Transverse colon (tissue), 4 donors: Measurements from ENCODE around the gene DNHD1. TPM values are rescaled to one million over a fixed set of nuclear protein-coding genes. Genes with fewer than 3 reads are reported as not detected.

Experiments used
- DNase-seq: peaks from one replicate; pipeline ENCODE4 v3.0.0-alpha.2; 2019
- H3K27ac ChIP-seq, 4 donors: fragments of 200-600 bp; sonication (generic); 2 replicates each; pipeline ENCODE4 v1.5.1; 2016 to 2018; ENCODE audit warnings: inconsistent platforms in 4 of 4
- H3K27me3 ChIP-seq: fragments of 200-600 bp; sonication (generic); 2 replicates; pipeline ENCODE4 v1.5.1; 2017; ENCODE audit warnings: inconsistent platforms
- H3K36me3 ChIP-seq, 4 donors: fragments of 200-600 bp; sonication (generic); 2 replicates each; pipeline ENCODE4 v1.5.1; 2017 to 2019; ENCODE audit warnings: inconsistent platforms in 4 of 4
- H3K4me1 ChIP-seq, 4 donors: fragments of 200-600 bp; sonication (generic); 2 replicates each; pipeline ENCODE4 v1.5.1; 2017 to 2020; ENCODE audit warnings: inconsistent platforms in 4 of 4
- H3K4me3 ChIP-seq, 4 donors: fragments of 200-600 bp; sonication (generic); 1 replicate in 1 of 4; 2 replicates in 3 of 4; pipeline versions ENCODE4 v1.5.1 to v1.6.1; 2017 to 2019; ENCODE audit warnings: inconsistent platforms in 4 of 4
- H3K9me3 ChIP-seq, 2 donors: fragments of 200-600 bp; sonication (generic); 2 replicates each; pipeline ENCODE4 v1.5.1; 2017 to 2019; ENCODE audit warnings: inconsistent platforms in 2 of 2
- CTCF ChIP-seq, 5 experiments: fragments of 200-600 bp in 3 of 5; fragments of 450-650 bp in 2 of 5; sonication (generic) in 3 of 5; IDR thresholded peaks; 1 replicate in 2 of 5; 2 replicates in 3 of 5; pipeline ENCODE4 v1.5.1; 2016 to 2017; ENCODE audit warnings: antibody characterized with exemption in 5 of 5, inconsistent platforms in 3 of 5, mild to moderate bottlenecking in 2 of 5, moderate library complexity in 1 of 5
- EP300 ChIP-seq: sonication (generic); formaldehyde crosslinking; IDR thresholded peaks from one replicate; pipeline ENCODE4 v1.6.1; 2017; ENCODE audit warnings: antibody characterized with exemption, low read depth
- POLR2A ChIP-seq: fragments of 450-650 bp; IDR thresholded peaks from one replicate; pipeline ENCODE4 v1.6.1; 2016; ENCODE audit warnings: antibody characterized with exemption, mild to moderate bottlenecking, moderate library complexity
- POLR2AphosphoS5 ChIP-seq, 3 donors: sonication (generic); formaldehyde crosslinking; IDR thresholded peaks; one replicate each; pipeline ENCODE4 v1.6.1; 2016; ENCODE audit warnings: antibody characterized with exemption in 3 of 3
- WGBS, 2 donors: methylation state at CpG; one replicate each; pipeline ENCODE4 v1.1.5; 2018; ENCODE audit warnings: low coverage in 1 of 2; 5-methylcytosine and 5-hydroxymethylcytosine counted together
- in situ Hi-C, 4 donors: fragments of 200-750 bp; cut with MboI; loops; one replicate each; pipeline versions ENCODE4 v1.15.0 to v1.15.1; 2017; ENCODE audit warnings: low sequenced_read_pairs in 3 of 4, low pct_ligation_motif_present in 1 of 4, low pct_unique_long_range_greater_than_20kb in 1 of 4
- intact Hi-C: fragments of 100-400 bp; cut with DNase I; formaldehyde crosslinking; loops from one replicate; pipeline ENCODE4 v1.15.1; 2023; ENCODE audit warnings: low total_unique reads
- total RNA-seq, 4 donors: library from RNA; depleted of rRNA; stranded (reverse); fragments of >200 nt; gene quantifications; one replicate each; pipeline ENCODE4 v1.1.0, GENCODE V29; 2016

DNHD1 gene
- total RNA-seq, 4 donors from 2014 or later, result 19.3 to 57.5 (median 34.0) TPM

GRCh38 chr11:6485661-6486060, 11.4 kb upstream of the DNHD1 start:
- peaks cover 13 to 65% (median 39%) of the 10 kb centered on the region in 4 donors for H3K4me1 ChIP-seq
- 61 to 79% methylated on average over 3 of the region's 3 CpGs for WGBS, 2 donors
- H3K36me3 ChIP-seq, result no peaks in the 10 kb centered on the region
- DNase-seq, result no peak
- H3K27ac ChIP-seq, result peak overlapping the region in 1 of 4 donors; percentile 36
- in situ Hi-C loops, result loop anchor here in 1 of 4 donors (10.0 kb wide), 1 partner anchor 251 kb away; the partner anchor contains the start of genes CNGA4 and FHIP1B
- intact Hi-C loops, result no loop called here
- no peak for TF ChIP-seq POLR2AphosphoS5 (IDR thresholded peaks at IDR 0.05)
- no peak for TF ChIP-seq EP300
- no peak for TF ChIP-seq CTCF (IDR thresholded peaks at IDR 0.05)
- no peak for TF ChIP-seq POLR2A
- no peaks in the 10 kb centered on the region for H3K27me3 ChIP-seq
- H3K9me3 ChIP-seq, result no peaks in the 10 kb centered on the region
- H3K4me3 ChIP-seq, result no peak overlapping the region

GRCh38 chr11:6486256-6486655, 10.8 kb upstream of the DNHD1 start:
- Histone ChIP-seq H3K27me3 (no peaks in the 10 kb centered on the region), H3K27ac (peak overlapping the region in 2 of 4 donors; percentile 29 to 36), H3K9me3 (no peaks in the 10 kb centered on the region), H3K36me3 (no peaks in the 10 kb centered on the region), H3K4me1 (peaks cover 13 to 63% (median 37%) of the 10 kb centered on the region in 4 donors), H3K4me3 (no peak overlapping the region)
- in situ Hi-C loops (loop anchor here in 1 of 4 donors (10.0 kb wide), 1 partner anchor 251 kb away; the partner anchor contains the start of genes CNGA4 and FHIP1B), intact Hi-C loops (no loop called here)
- no peak for DNase-seq
- WGBS, 2 donors, result 52 to 54% methylated on average over 3 of the region's 3 CpGs
- TF ChIP-seq CTCF (IDR thresholded peaks at IDR 0.05) (no peak), POLR2AphosphoS5 (IDR thresholded peaks at IDR 0.05) (no peak), EP300 (no peak), POLR2A (no peak)

- no peak overlapping the region for H3K4me3 ChIP-seq
- peak overlapping the region; percentile 2 to 79 (median 32) for H3K27ac ChIP-seq
- no peak for TF ChIP-seq CTCF (IDR thresholded peaks at IDR 0.05)
- TF ChIP-seq EP300, result no peak
- TF ChIP-seq POLR2A, result no peak
- TF ChIP-seq POLR2AphosphoS5 (IDR thresholded peaks at IDR 0.05), result no peak
- WGBS, 2 donors, result 68 to 88% methylated on average over 1 of the region's 1 CpG
- no peak for DNase-seq
- intact Hi-C loops (no loop called here), in situ Hi-C loops (loop anchor here in 1 of 4 donors (10.0 kb wide), 1 partner anchor 252 kb away; the partner anchor contains the start of genes CNGA4 and FHIP1B)
- no peaks in the 10 kb centered on the region for H3K36me3 ChIP-seq
- no peaks in the 10 kb centered on the region for H3K9me3 ChIP-seq
- no peaks in the 10 kb centered on the region for H3K27me3 ChIP-seq
- H3K4me1 ChIP-seq, result peaks cover 13 to 62% (median 35%) of the 10 kb centered on the region in 4 donors
Observed at GRCh38 chr11:6486938-6487337, 10.1 kb upstream of the DNHD1 start.

- H3K27ac ChIP-seq, result peak overlapping the region in 3 of 4 donors; percentile 27 to 79 (median 63)
- H3K4me1 ChIP-seq, result peaks cover 2 to 48% (median 23%) of the 10 kb centered on the region in 4 donors
- H3K9me3 ChIP-seq, result no peaks in the 10 kb centered on the region
- 79% methylated on average over 6 of the region's 6 CpGs; no CpG with 5 or more reads in 1 of the 2 donors for WGBS, 2 donors
- no peak overlapping the region for H3K4me3 ChIP-seq
- peaks cover 0 to 6% (median 0%) of the 10 kb centered on the region in 4 donors for H3K36me3 ChIP-seq
- intact Hi-C loops, result no loop called here
- no peaks in the 10 kb centered on the region for H3K27me3 ChIP-seq
- in situ Hi-C loops, result loop anchor here in 1 of 4 donors (10.0 kb wide), 1 partner anchor 254 kb away; the partner anchor contains the start of genes CNGA4 and FHIP1B
- TF ChIP-seq CTCF (IDR thresholded peaks at IDR 0.05) (no peak), POLR2AphosphoS5 (IDR thresholded peaks at IDR 0.05) (no peak), EP300 (no peak), POLR2A (no peak)
- DNase-seq, result no peak
Observed at GRCh38 chr11:6488342-6488741, 8.7 kb upstream of the DNHD1 start.
